ENCODE measurements around the gene DNAI7. TPM values are rescaled to one million over a fixed set of nuclear protein-coding genes. Genes with fewer than 3 reads are reported as not detected.

Gene DNAI7
- total RNA-seq, 1 experiment from 2014 or later = 0.52 TPM

GRCh38 chr12:25084816-25085215 lies 110.1 kb downstream of the DNAI7 start (continued):
- TF ChIP-seq REST (IDR thresholded peaks at IDR 0.05; ENCODE audit: low read depth) = no peak

- H4K20me1 ChIP-seq (ENCODE audit: insufficient read depth) = no peaks in the 10 kb centered on the region
- ATAC-seq = no peak
- no peak overlapping the region for H3K4me2 ChIP-seq (ENCODE audit: low read length)
- intact Hi-C loops (cut with micrococcal nuclease) = no loop called here
- H3K9ac ChIP-seq (ENCODE audit: low read length) = no peak overlapping the region
- no peaks in the 10 kb centered on the region for H3K4me1 ChIP-seq (ENCODE audit: control insufficient read depth in 1 of 2, insufficient read depth in 2 of 2, low read length in 2 of 2)
- H3K9me2 ChIP-seq (ENCODE audit: insufficient read depth) = no peaks in the 10 kb centered on the region
- no peaks in the 10 kb centered on the region for H3K9me3 ChIP-seq (ENCODE audit: control insufficient read depth in 1 of 2, insufficient read depth in 1 of 2, low read depth in 1 of 2, low read length in 2 of 2)
- no peaks in the 10 kb centered on the region for H3K36me3 ChIP-seq (ENCODE audit: control insufficient read depth in 1 of 2, insufficient read depth in 2 of 2, low read length in 2 of 2)
- no peak overlapping the region for H3K4me3 ChIP-seq (replicated peaks in 1 of 2; ENCODE audit: low read depth in 1 of 2, low read length in 2 of 2)
- TF ChIP-seq YY1 (IDR thresholded peaks at IDR 0.05; ENCODE audit: extremely low read depth, insufficient replicate concordance, low read depth, low read length) (no peak), SRF (IDR thresholded peaks at IDR 0.05; ENCODE audit: low read depth) (no peak), ELF1 (IDR thresholded peaks at IDR 0.05; ENCODE audit: borderline replicate concordance, low read depth) (no peak), RAD21 (IDR thresholded peaks at IDR 0.05; ENCODE audit: low read depth) (no peak)
- no peak for DNase-seq (ENCODE audit: low read depth, low spot score)
- no peak overlapping the region for H2AFZ ChIP-seq (ENCODE audit: low read depth, low read length, poor library complexity, severe bottlenecking)
- H3K79me2 ChIP-seq (ENCODE audit: insufficient read depth, low read length) = no peaks in the 10 kb centered on the region
- BruUV-seq (replicated peaks) = no TSS peak
- ChIA-PET CTCF (no interaction called here), RAD21 (ENCODE audit: low non-redundant PET in 1 of 2, low total read pairs in 2 of 2, uncharacterized antibody in 2 of 2, unreplicated experiment in 2 of 2) (no interaction called here), POLR2A (interaction anchor here (0.6 kb wide), 1 partner anchor 11 kb away, joined by 4 read pairs; no protein-coding TSS in a partner anchor)
- H3K27me3 ChIP-seq (ENCODE audit: insufficient read depth, low read length) = no peaks in the 10 kb centered on the region
- H3K27ac ChIP-seq (ENCODE audit: low read depth, low read length) = no peak overlapping the region
Observed at GRCh38 chr12:25083211-25083610, 111.7 kb downstream of the DNAI7 start.

Data from HCT116 (cell line).